ENCODE measurements around the gene TMEM121.
"Not testable (repeated sequence)": the region's sequence is repeated elsewhere in the genome, so short reads cannot be mapped to it uniquely, and the experiment has no call there.

- not testable (repeated sequence) for TF ChIP-seq POLR2A, CTCF (IDR thresholded peaks at IDR 0.05)
Observed at GRCh38 chr14:105575016-105575700, 48.8 kb downstream of the TMEM121 start.

Data from heart left ventricle (tissue), 13 donors.